Suprapubic skin (tissue), 4 donors: ENCODE results near the gene UHRF1. TPM values are rescaled to one million over a fixed set of nuclear protein-coding genes. Genes with fewer than 3 reads are reported as not detected.
"Not testable (repeated sequence)": the region's sequence is repeated elsewhere in the genome, so short reads cannot be mapped to it uniquely, and the experiment has no call there.

Experiments
- DNase-seq, 2 donors: peaks; one replicate each; pipeline ENCODE4 v3.0.0-alpha.2; 2019; ENCODE audit warnings: low spot score in 2 of 2
- H3K27ac ChIP-seq: fragments of 200-600 bp; sonication (generic); one replicate; pipeline ENCODE4 v1.5.1; 2019
- H3K27me3 ChIP-seq: fragments of 200-600 bp; sonication (generic); one replicate; pipeline ENCODE4 v1.5.1; 2019
- H3K36me3 ChIP-seq: fragments of 200-600 bp; sonication (generic); one replicate; pipeline ENCODE4 v1.5.1; 2019
- H3K4me1 ChIP-seq: fragments of 200-600 bp; sonication (generic); one replicate; pipeline ENCODE4 v1.5.1; 2019
- H3K4me3 ChIP-seq: fragments of 200-600 bp; sonication (generic); one replicate; pipeline ENCODE4 v1.5.1; 2019; ENCODE audit warnings: mild to moderate bottlenecking
- H3K9me3 ChIP-seq: fragments of 200-600 bp; sonication (generic); one replicate; pipeline ENCODE4 v1.5.1; 2019
- EP300 ChIP-seq: sonication (generic); formaldehyde crosslinking; IDR thresholded peaks from one replicate; pipeline ENCODE4 v1.6.1; 2017; ENCODE audit warnings: antibody characterized with exemption
- POLR2A ChIP-seq, 2 donors: fragments of 450-650 bp; IDR thresholded peaks; one replicate each; pipeline ENCODE4 v1.6.1; 2017; ENCODE audit warnings: antibody characterized with exemption in 2 of 2, mild to moderate bottlenecking in 2 of 2, moderate library complexity in 2 of 2
- POLR2AphosphoS5 ChIP-seq, 3 donors: sonication (generic); formaldehyde crosslinking; IDR thresholded peaks; one replicate each; pipeline ENCODE4 v1.6.1; 2017; ENCODE audit warnings: antibody characterized with exemption in 3 of 3
- WGBS: methylation state at CpG from one replicate; pipeline ENCODE4 v1.1.5; 2018; 5-methylcytosine and 5-hydroxymethylcytosine counted together
- total RNA-seq, 4 donors: library from RNA; depleted of rRNA; stranded (reverse); fragments of >200 nt; gene quantifications; one replicate each; pipeline ENCODE4 v1.1.0, GENCODE V29; 2016
- TF ChIP-seq, protein P1 (sequence below), 2 donors: fragments of 200-600 bp in 1 of 2; fragments of 450-650 bp in 1 of 2; sonication (generic) in 1 of 2; IDR thresholded peaks; one replicate each; pipeline ENCODE4 v1.5.1; 2016 to 2019; ENCODE audit warnings: antibody characterized with exemption in 2 of 2, mild to moderate bottlenecking in 1 of 2, moderate library complexity in 1 of 2

The UHRF1 gene
- total RNA-seq, 4 donors from 2014 or later = 0.40 to 3.7 (median 2.8) TPM

DNA sequence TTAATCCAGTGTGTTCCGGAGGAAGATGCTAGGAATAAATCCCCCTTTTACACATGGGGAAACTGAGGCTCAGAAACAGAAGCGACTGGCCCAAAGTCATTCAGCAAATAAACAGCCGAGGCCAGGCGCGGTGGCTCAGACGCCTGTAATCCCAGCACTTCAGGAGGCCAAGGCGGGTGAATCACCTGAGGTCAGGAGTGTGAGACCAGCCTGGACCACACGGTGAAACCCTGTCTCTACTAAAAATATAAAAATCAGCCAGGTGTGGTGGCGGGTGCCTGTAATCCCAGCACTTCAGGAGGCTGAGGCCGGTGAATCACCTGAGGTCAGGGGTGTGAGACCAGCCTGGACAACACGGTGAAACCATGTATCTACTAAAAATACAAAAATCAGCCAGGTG is 30.3 kb upstream of the UHRF1 start:
- TF ChIP-seq EP300 = no peak
- TF ChIP-seq POLR2AphosphoS5 (IDR thresholded peaks at IDR 0.05) = no peak
- TF ChIP-seq, protein P1, sequence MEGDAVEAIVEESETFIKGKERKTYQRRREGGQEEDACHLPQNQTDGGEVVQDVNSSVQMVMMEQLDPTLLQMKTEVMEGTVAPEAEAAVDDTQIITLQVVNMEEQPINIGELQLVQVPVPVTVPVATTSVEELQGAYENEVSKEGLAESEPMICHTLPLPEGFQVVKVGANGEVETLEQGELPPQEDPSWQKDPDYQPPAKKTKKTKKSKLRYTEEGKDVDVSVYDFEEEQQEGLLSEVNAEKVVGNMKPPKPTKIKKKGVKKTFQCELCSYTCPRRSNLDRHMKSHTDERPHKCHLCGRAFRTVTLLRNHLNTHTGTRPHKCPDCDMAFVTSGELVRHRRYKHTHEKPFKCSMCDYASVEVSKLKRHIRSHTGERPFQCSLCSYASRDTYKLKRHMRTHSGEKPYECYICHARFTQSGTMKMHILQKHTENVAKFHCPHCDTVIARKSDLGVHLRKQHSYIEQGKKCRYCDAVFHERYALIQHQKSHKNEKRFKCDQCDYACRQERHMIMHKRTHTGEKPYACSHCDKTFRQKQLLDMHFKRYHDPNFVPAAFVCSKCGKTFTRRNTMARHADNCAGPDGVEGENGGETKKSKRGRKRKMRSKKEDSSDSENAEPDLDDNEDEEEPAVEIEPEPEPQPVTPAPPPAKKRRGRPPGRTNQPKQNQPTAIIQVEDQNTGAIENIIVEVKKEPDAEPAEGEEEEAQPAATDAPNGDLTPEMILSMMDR (IDR thresholded peaks at IDR 0.05) = no peak
- no peak for TF ChIP-seq POLR2A (IDR thresholded peaks at IDR 0.05)
- 96% methylated on average over 11 of the region's 11 CpGs for WGBS
- no peak for DNase-seq
- Histone ChIP-seq H3K36me3 (no peaks in the 10 kb centered on the region), H3K4me1 (peaks cover 7% of the 10 kb centered on the region), H3K27ac (no peak overlapping the region), H3K9me3 (no peaks in the 10 kb centered on the region), H3K4me3 (no peak overlapping the region), H3K27me3 (peaks cover 5% of the 10 kb centered on the region)

DNA sequence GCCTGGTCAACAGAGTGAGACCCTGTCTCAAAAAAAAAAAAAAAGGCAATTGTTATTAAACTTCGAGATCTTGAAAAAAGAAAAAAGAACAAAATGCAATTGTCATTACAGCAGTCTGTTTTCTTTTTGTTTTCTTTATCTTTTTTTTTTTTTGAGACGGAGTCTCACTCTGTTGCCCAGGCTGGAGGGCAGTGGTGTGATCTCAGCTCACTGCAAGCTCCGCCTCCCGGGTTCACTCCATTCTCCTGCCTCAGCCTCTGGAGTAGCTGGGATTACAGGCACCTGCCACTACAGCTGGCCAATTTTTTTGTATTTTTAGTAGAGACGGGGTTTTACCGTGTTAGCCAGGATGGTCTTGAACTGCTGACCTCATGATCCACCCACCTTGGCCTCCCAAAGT is 26.4 kb upstream of the UHRF1 start:
- not testable (repeated sequence) for H3K27ac ChIP-seq, H3K4me3 ChIP-seq, H3K36me3 ChIP-seq, DNase-seq, H3K27me3 ChIP-seq, H3K9me3 ChIP-seq, H3K4me1 ChIP-seq
- 78% methylated on average over 6 of the region's 6 CpGs for WGBS

DNA sequence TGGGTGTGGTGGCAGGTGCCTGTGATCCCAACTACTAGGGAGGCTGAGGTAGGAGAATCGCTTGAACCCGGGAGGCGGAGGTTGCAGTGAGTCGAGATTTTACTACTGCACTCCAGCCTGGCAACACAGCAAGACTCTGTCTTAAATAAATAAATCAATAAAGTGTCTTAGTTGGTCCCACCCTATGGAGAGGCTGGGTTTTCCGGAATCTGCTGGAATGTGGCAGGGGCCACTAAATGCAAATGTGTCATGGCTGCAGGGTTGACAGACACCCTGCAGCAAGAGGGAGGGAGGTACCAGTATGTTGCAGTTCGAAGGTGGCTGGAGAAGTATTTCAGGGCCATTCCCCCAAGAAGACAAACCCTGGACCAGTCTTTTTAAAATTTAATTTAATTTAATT is 24.3 kb upstream of the UHRF1 start:
- not testable (repeated sequence) for H3K9me3 ChIP-seq, H3K4me1 ChIP-seq, H3K27ac ChIP-seq, H3K27me3 ChIP-seq, DNase-seq, H3K4me3 ChIP-seq, H3K36me3 ChIP-seq
- WGBS = 78% methylated on average over 6 of the region's 6 CpGs

DNA sequence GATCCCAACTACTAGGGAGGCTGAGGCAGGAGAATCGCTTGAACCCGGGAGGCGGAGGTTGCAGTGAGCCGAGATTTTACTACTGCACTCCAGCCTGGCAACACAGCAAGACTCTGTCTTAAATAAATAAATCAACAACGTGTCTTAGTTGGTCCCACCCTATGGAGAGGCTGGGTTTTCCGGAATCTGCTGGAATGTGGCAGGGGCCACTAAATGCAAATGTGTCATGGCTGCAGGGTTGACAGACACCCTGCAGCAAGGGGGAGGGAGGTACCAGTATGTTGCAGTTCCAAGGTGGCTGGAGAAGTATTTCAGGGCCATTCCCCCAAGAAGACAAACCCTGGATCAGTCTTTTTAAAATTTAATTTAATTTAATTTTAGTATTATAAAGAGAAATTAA is 21.5 kb upstream of the UHRF1 start:
- not testable (repeated sequence) for DNase-seq, H3K4me3 ChIP-seq, H3K9me3 ChIP-seq, H3K27ac ChIP-seq, H3K36me3 ChIP-seq, H3K27me3 ChIP-seq, H3K4me1 ChIP-seq
- 82% methylated on average over 3 of the region's 6 CpGs for WGBS

DNA sequence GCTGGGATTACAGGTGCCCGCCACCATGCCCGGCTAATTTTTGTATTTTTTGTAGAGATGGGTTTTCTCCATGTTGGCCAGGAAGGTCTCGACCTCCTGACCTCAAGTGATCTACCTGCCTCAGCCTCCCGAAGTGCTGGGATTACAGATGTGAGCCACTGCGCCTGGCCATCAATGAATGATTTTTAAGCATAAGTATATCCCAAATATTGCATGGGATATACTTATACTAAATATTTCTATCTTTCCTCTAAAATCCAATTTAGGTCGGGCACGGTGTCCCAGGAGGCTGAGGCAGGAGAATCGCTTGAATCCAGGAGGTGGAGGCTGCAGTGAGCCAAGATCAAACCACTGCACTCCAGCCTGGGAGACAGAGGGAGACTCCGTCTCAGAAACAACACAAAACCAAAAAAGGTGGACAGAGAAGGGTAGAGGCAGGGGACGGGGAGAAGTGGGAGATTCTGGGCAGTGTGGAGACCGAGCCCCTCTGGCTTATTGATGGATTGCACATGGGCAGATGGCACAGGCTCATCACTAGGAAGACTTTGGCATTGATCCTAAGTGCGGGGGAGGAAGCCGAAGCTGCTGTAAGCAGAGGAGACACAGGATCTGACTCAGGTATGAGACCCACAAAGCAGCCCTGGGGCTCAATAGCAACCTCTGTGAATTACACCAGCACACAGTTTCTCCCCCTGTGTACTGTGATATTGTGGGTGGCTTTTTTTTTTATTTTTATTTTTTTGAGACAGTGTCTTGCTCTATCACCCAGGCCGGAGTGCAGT is 20.1 kb upstream of the UHRF1 start:
- no peaks in the 10 kb centered on the region for H3K4me1 ChIP-seq
- no peak overlapping the region for H3K4me3 ChIP-seq
- no peak overlapping the region for H3K27ac ChIP-seq
- TF ChIP-seq, protein P1 (IDR thresholded peaks at IDR 0.05) = no peak
- TF ChIP-seq POLR2A (IDR thresholded peaks at IDR 0.05) (no peak), POLR2AphosphoS5 (IDR thresholded peaks at IDR 0.05) (no peak), EP300 (no peak)
- H3K27me3 ChIP-seq = no peaks in the 10 kb centered on the region
- no peak for DNase-seq
- H3K36me3 ChIP-seq = no peaks in the 10 kb centered on the region
- 76% methylated on average over 14 of the region's 14 CpGs for WGBS
- H3K9me3 ChIP-seq = no peaks in the 10 kb centered on the region

DNA sequence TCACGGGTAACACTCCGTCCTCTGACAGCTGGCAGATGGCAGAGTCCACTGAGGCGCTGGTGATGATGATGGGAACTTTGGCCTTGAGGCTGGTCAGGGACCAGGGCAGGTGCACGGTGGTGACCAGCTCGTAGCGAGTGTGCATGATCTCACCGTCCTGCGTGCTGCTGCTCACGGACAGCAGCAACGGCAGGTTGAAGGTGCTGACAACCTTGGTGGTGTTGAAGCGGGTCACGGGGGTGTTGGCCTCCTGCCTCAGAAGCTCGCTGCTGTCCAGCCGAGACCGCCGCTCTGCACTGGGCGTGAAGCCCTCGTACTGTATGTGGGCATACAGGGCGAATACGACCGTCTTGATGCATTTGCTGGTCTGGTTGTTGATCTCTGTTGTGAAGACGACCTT is 18.2 kb upstream of the UHRF1 start:
- DNase-seq = no peak
- no peaks in the 10 kb centered on the region for H3K36me3 ChIP-seq
- H3K27me3 ChIP-seq = no peaks in the 10 kb centered on the region
- H3K4me3 ChIP-seq = no peak overlapping the region
- 91% methylated on average over 22 of the region's 22 CpGs for WGBS
- TF ChIP-seq, protein P1 (IDR thresholded peaks at IDR 0.05) = no peak
- TF ChIP-seq POLR2A (IDR thresholded peaks at IDR 0.05) (no peak), EP300 (no peak), POLR2AphosphoS5 (IDR thresholded peaks at IDR 0.05) (no peak)
- H3K9me3 ChIP-seq = no peaks in the 10 kb centered on the region
- H3K4me1 ChIP-seq = no peaks in the 10 kb centered on the region
- H3K27ac ChIP-seq = no peak overlapping the region

DNA sequence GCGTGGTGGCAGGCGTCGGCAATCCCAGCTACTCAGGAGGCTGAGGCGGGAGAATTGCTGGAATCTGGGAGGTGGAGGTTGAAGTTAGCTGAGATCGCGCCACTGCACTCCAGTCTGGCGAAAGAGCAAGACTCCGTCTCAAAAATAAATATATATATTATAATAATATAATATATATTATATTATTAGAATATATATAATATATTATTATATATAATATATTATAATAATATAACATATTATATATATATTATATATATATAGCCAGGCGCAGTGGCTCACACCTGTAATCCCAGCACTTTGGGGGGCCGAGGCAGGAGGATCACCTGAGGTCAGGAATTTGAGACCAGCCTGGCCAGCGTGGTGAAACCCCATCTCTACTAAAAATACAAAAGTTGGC is 16.3 kb upstream of the UHRF1 start:
- not testable (repeated sequence) for H3K27me3 ChIP-seq, DNase-seq, H3K9me3 ChIP-seq, H3K4me3 ChIP-seq, H3K36me3 ChIP-seq, H3K4me1 ChIP-seq, H3K27ac ChIP-seq
- 91% methylated on average over 11 of the region's 11 CpGs for WGBS
